GM21825 (cell line): ENCODE measurements around the gene RYR1.
A peak's percentile ranks its signal among the peaks of the same experiment; 100 is the strongest.

Experiments
- ATAC-seq: cut with Tn5 transposase; IDR thresholded peaks from one replicate; pipeline ENCODE4 v1.9.1; 2021; ENCODE audit warnings: mild to moderate bottlenecking, moderate library complexity; ENCODE audit not compliant: unreplicated experiment

The RYR1 gene

DNA sequence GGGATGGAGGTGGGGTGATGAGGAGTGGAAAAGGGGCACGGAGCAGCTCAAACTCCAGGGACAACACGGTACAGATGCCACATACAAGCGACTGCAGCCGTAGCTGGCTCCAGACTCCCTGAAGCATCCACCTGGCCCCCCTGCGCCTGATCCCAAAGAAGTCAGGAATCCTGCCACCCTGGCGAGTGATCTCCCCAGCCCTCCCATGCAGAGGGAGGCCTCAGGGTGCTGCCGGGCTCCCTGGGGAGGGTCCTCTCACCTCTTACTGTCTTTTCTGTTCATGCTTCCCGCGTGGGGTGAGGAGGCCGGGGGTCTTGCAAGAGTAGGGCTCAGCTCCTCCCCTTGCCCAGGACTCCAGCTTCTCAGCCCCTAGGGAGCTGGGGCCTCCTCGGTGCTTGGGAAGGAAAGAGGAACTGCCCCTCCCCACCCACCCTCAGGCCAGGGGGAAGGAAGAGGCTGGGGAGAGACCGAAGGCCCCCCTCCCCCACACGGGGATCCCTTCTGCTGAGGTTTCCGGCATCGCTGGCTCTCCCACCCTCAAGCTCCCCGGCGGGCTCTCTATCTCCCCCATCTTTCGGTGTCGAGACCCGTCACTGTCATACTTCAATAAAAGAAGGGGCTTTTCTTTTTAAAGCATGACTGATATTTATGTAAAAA is 7.6 kb upstream of the RYR1 start, which contains the start of gene RASGRP4:
Gene RASGRP4 (minus strand): TSS at position 410 of the 657 bp plus-strand sequence. CDS start 128 bp downstream, at position 282.
- no peak for ATAC-seq

GRCh38 chr19:38427035-38427677 is 6.3 kb upstream of the RYR1 start:
- ATAC-seq = peak; percentile 57

GRCh38 chr19:38429055-38429810 is 4.3 kb upstream of the RYR1 start:
- ATAC-seq = no peak

GRCh38 chr19:38429811-38430156 is 3.7 kb upstream of the RYR1 start:
- ATAC-seq = no peak

DNA sequence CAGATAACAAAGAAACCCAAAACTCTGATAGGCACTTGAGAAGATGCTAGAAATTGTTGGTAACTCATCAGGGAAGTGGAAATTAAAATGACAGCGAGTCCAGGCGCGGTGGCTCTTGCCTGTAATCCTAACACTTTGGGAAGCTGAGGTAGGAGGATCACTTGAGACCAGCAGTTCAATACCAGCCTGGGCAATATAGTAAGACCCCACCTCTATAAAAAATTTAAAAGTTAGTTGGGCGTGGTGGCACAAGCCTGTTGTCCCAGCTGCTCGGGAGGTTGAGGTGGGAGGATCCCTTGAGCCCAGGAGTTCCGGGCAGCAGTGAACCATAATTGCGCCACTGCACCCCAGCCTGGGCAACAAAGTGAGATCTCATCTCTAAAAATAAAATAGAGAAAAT is 2.6 kb upstream of the RYR1 start:
- no peak for ATAC-seq

- no peak for ATAC-seq
Observed at GRCh38 chr19:38434549-38435051, 1.1 kb downstream of the RYR1 start.

DNA sequence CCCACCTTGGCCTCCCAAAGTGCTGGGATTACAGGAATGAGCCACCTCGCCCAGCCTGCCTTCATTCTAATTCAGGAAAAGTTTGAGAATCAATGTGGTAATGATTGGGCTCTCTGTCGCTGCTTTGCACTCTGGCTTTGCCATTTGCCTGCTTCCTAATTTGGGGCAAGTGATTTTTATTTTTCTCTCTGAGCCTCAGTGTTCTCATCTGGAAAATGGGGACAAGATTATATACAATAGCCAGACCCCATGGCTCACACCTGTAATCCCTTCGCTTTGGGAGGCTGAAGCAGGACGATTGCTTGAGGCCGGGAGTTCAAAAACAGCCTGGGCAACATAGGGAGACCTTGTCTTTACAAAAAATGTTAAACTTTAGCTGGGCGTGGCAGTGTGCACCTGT is 3.8 kb downstream of the RYR1 start:
- no peak for ATAC-seq

DNA sequence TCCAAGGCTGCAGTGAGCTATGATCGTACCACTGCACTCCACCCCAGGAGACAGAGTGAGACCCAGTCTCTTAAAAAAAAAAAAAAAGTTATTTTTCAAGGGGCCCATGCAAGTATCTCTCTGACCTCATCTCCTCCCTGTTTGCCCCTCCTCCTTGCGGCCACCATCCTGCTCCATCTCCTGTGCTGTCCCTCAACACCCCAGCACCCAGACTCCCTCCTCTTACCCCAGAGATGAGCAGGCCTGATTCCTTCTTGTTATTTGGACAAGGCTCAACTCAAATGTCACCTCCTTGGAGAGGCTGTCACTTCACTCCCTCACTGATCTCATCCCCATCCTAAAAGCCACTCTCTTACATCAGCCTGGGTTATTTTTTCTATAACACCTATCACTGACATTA is 4.4 kb downstream of the RYR1 start:
- no peak for ATAC-seq

- no peak for ATAC-seq
Observed at GRCh38 chr19:38440592-38440991, 7.1 kb downstream of the RYR1 start.

DNA sequence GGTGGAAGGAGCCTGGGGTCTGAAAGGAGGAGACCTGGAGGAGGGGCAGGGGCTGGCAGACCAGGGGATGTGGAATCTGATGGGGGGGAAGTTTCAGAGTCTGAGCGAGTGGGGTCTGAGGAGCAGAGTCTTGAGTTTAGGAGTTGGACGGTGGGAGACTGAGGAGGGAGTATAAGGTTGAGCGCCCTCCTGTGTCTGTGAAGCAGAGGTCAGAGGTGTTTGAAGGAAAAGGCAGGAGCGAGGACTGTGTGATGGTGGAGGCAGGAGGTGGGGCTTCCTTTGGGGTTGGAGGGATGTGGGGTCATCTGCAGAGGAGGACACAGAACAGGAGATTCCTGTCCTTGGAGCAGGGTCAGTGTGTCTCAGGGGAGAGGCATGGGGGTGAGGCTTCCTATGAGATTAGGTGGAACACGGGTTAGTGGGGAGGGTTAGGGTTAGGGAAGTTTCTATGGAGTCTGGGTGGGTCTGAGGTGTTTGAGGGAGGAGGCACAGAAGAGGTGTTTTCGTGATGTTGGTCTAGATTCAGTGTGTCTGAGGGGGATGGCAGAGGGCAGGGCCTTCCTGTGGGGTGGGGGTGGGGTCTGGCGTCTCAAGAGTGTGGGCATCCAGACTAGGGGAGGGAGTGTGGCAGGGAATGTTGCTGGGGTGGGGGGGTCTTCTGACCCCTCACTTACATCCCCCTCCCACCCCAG is 8.3 kb downstream of the RYR1 start:
- no peak for ATAC-seq

GRCh38 chr19:38442736-38443135 is 9.2 kb downstream of the RYR1 start:
- no peak for ATAC-seq

DNA sequence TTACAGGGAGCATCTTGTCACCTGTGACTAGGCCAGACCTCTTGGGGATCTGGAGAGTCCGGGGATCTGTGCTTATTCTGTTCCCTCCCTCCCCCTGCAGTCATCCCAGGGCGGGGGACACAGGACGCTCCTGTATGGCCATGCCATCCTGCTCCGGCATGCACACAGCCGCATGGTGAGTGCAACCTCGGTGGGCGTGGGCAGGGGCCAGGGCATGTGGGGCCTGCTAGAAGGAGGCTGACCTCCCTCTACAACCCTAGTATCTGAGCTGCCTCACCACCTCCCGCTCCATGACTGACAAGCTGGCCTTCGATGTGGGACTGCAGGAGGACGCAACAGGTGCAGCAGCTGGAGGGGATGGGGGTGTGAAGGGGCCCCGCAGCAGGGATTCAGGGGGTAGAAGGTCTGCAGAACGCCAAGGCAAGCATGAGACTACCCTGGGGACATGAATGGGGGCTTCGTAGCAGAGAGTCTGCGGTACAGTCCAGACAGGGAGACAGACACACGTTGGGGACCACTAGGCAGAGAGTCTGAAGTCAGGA is 10.0 kb downstream of the RYR1 start:
- no peak for ATAC-seq

GRCh38 chr19:38444026-38444425 is 10.5 kb downstream of the RYR1 start:
- no peak for ATAC-seq

GRCh38 chr19:38445362-38445761 is 11.9 kb downstream of the RYR1 start:
- ATAC-seq = no peak

DNA sequence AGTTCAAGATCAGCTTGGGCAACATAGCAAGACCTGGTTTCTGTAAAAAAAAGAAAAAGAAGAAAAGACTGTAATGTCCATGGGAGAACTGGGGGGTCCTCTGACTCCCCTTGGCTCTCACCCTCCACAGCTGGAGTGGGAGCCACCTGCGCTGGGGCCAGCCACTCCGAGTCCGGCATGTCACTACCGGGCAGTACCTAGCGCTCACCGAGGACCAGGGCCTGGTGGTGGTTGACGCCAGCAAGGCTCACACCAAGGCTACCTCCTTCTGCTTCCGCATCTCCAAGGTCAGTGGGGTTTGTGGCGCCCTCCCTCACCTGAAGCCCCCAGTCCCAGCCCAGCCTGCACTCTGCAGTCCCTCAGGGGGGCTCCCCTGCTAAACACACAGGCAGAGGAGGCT is 14.7 kb downstream of the RYR1 start:
- no peak for ATAC-seq

- no peak for ATAC-seq
Observed at GRCh38 chr19:38449518-38449917, 16.0 kb downstream of the RYR1 start.

DNA sequence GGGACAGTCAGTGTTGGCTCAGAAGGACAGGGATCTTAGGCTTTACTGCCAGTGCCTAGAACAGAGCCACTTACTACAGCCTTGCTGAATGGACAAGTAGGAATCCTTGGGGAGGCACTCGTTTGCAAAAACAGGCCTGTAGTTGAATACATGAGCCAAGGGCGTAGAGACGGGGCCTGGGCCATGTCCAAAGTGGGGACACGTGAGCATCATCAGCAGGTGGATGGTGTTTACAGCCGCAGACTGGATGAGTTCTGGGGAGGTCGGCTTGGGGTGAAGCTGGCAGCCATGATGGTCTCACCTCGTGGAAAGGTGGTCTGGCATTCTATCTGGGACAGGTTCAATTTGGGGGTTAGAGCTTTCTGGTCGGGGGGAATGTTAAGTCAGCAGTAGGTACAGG is 17.5 kb downstream of the RYR1 start:
- no peak for ATAC-seq

DNA sequence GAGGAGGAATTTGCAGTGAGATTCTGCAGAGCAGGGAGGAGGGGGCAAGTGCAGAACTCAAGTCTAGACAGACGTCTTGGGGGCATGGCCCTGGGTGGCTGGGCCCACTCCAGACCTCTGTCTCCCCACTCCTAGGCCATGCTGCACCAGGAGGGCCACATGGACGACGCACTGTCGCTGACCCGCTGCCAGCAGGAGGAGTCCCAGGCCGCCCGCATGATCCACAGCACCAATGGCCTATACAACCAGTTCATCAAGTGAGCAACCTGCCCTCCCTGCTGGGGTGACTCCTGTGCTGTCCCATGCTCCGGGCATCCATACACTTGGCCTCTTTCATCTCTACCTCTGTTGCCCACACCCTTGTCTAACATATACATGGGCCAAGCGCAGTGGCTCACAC is 18.1 kb downstream of the RYR1 start:
- no peak for ATAC-seq

DNA sequence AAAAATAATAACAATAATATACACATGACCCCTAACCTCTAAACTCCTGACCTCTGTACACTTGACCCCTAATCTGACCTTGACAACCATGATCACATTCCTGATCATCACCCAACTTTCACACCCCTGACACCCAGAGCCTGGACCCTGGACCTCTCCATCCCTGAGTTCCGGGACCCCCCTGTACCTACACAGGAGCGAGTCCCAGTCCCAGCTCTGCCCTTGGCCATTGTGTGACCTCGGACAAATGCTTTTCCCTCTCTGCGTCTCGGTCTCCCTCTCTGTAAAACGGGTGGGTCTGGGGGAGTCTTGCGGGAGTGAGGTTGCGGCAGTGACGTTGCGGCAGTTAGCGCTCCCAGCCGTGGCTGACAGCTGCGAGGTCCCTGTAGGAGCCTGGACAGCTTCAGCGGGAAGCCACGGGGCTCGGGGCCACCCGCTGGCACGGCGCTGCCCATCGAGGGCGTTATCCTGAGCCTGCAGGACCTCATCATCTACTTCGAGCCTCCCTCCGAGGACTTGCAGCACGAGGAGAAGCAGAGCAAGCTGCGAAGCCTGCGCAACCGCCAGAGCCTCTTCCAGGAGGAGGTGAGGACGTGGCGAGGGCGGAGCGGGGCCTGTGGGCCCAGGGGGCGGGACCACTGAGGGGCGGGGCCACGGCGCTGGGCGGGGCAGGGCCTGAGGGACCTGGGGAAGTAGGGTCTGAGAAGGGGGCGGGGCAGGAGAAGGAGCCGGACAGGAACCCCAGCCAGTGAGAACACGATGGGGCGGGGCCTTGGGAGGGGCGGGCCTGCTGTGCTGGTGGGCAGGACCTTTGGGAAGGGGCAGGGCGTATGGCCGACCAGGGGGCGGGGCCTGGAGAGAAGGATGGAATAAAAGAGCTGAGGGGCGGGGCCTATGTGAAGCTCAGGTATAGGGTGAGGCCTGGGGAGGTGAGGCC is 19.2 kb downstream of the RYR1 start:
- ATAC-seq = no peak

- ATAC-seq = no peak
Observed at GRCh38 chr19:38453596-38453995, 20.1 kb downstream of the RYR1 start.
